Stimulated activated naive CD8-positive, alpha-beta T cell treated with anti-CD3 and anti-CD28 coated beads, Interleukin-15, amount 100 ng/mL, for 72 hours (primary cell): ENCODE measurements around the gene ADPRS.

Source experiments
- ATAC-seq: fragments of 150-1000 bp; cut with Tn5 transposase; 2 replicates; pipeline ENCODE4 v1.10.0; 2021; ENCODE audit warnings: mild to moderate bottlenecking, moderate library complexity
- DNase-seq, 2 donors: peaks; one replicate each; pipeline ENCODE4 v3.0.0; 2021 to 2022
- H3K27ac Mint-ChIP-seq, 2 donors: one replicate each; pipeline ENCODE4 v1.8.0; 2022; ENCODE audit warnings: mild to moderate bottlenecking in 2 of 2, mixed read lengths in 2 of 2, moderate library complexity in 2 of 2
- H3K27me3 Mint-ChIP-seq: one replicate; pipeline ENCODE4 v1.8.0; 2022; ENCODE audit warnings: mixed read lengths
- H3K4me1 Mint-ChIP-seq: one replicate; pipeline ENCODE4 v1.8.0; 2022; ENCODE audit warnings: mild to moderate bottlenecking, mixed read lengths
- H3K4me3 Mint-ChIP-seq, 2 donors: one replicate each; pipeline ENCODE4 v1.8.0; 2022; ENCODE audit warnings: mild to moderate bottlenecking in 2 of 2, mixed read lengths in 2 of 2, moderate library complexity in 1 of 2
- H3K9me3 Mint-ChIP-seq, 2 donors: one replicate each; pipeline ENCODE4 v1.8.0; 2022; ENCODE audit warnings: mixed read lengths in 2 of 2

The ADPRS gene

GRCh38 chr1:36095760-36096405 lies 7.2 kb downstream of the ADPRS start:
- ATAC-seq (no peak), DNase-seq (no peak)
- no peaks in the 10 kb centered on the region for H3K9me3 Mint-ChIP-seq
- no peak overlapping the region for H3K27ac Mint-ChIP-seq
- no peak overlapping the region for H3K4me3 Mint-ChIP-seq
- H3K27me3 Mint-ChIP-seq = no peaks in the 10 kb centered on the region
- peaks cover 39% of the 10 kb centered on the region for H3K4me1 Mint-ChIP-seq

GRCh38 chr1:36096500-36097432 lies 8.1 kb downstream of the ADPRS start:
- H3K27ac Mint-ChIP-seq = peak overlapping the region; percentile 7 to 83
- DNase-seq (no peak), ATAC-seq (peak; percentile 12)
- H3K4me3 Mint-ChIP-seq = no peak overlapping the region
- H3K9me3 Mint-ChIP-seq = no peaks in the 10 kb centered on the region
- H3K4me1 Mint-ChIP-seq = peaks cover 30% of the 10 kb centered on the region
- no peaks in the 10 kb centered on the region for H3K27me3 Mint-ChIP-seq

GRCh38 chr1:36097693-36098585 lies 9.2 kb downstream of the ADPRS start:
- Mint-ChIP-seq H3K27ac (peak overlapping the region in 1 of 2 donors; percentile 17), H3K9me3 (no peaks in the 10 kb centered on the region), H3K4me3 (no peak overlapping the region), H3K4me1 (peaks cover 19% of the 10 kb centered on the region), H3K27me3 (no peaks in the 10 kb centered on the region)
- ATAC-seq = peak; percentile 19
- no peak for DNase-seq

- H3K27ac Mint-ChIP-seq = no peak overlapping the region
Observed at GRCh38 chr1:36098650-36099365, 10.1 kb downstream of the ADPRS start.

GRCh38 chr1:36099681-36100341 lies 11.1 kb downstream of the ADPRS start:
- Mint-ChIP-seq H3K9me3 (no peaks in the 10 kb centered on the region), H3K4me1 (peaks cover 12% of the 10 kb centered on the region), H3K27me3 (no peaks in the 10 kb centered on the region), H3K4me3 (peak overlapping the region in 1 of 2 donors; percentile 26), H3K27ac (no peak overlapping the region)
- DNase-seq = peak; percentile 71 to 76
- peak; percentile 88 for ATAC-seq

More at GRCh38 chr1:36098650-36099365, 10.1 kb downstream of the ADPRS start:
- H3K9me3 Mint-ChIP-seq = no peaks in the 10 kb centered on the region
- peak; percentile 21 for ATAC-seq
- no peaks in the 10 kb centered on the region for H3K27me3 Mint-ChIP-seq
- H3K4me1 Mint-ChIP-seq = peaks cover 12% of the 10 kb centered on the region
- DNase-seq = no peak
- no peak overlapping the region for H3K4me3 Mint-ChIP-seq

- Mint-ChIP-seq H3K9me3 (no peaks in the 10 kb centered on the region), H3K4me1 (peaks cover 12% of the 10 kb centered on the region), H3K27ac (no peak overlapping the region), H3K4me3 (no peak overlapping the region), H3K27me3 (no peaks in the 10 kb centered on the region)
- no peak for DNase-seq
- no peak for ATAC-seq
Observed at GRCh38 chr1:36100376-36100775, 11.7 kb downstream of the ADPRS start.

GRCh38 chr1:36101546-36101945 lies 12.9 kb downstream of the ADPRS start:
- Mint-ChIP-seq H3K4me1 (peaks cover 23% of the 10 kb centered on the region), H3K27me3 (no peaks in the 10 kb centered on the region), H3K27ac (no peak overlapping the region), H3K4me3 (no peak overlapping the region), H3K9me3 (no peaks in the 10 kb centered on the region)
- ATAC-seq (no peak), DNase-seq (no peak)

- H3K27me3 Mint-ChIP-seq = no peaks in the 10 kb centered on the region
- no peak overlapping the region for H3K27ac Mint-ChIP-seq
- no peaks in the 10 kb centered on the region for H3K9me3 Mint-ChIP-seq
Observed at GRCh38 chr1:36106269-36106668, 17.6 kb downstream of the ADPRS start.

GRCh38 chr1:36107394-36107793 lies 18.7 kb downstream of the ADPRS start:
- Mint-ChIP-seq H3K4me1 (peaks cover 53% of the 10 kb centered on the region), H3K9me3 (no peaks in the 10 kb centered on the region), H3K27ac (peak overlapping the region in 1 of 2 donors; percentile 68), H3K27me3 (no peaks in the 10 kb centered on the region), H3K4me3 (no peak overlapping the region)
- ATAC-seq (no peak), DNase-seq (no peak)

More at GRCh38 chr1:36106269-36106668, 17.6 kb downstream of the ADPRS start:
- ATAC-seq (no peak), DNase-seq (no peak)
- Mint-ChIP-seq H3K4me1 (peaks cover 49% of the 10 kb centered on the region), H3K4me3 (no peak overlapping the region)

GRCh38 chr1:36108314-36108713 lies 19.6 kb downstream of the ADPRS start:
- no peak for ATAC-seq
- peak overlapping the region in 1 of 2 donors; percentile 56 for H3K4me3 Mint-ChIP-seq
- DNase-seq = no peak
- no peaks in the 10 kb centered on the region for H3K9me3 Mint-ChIP-seq
- H3K27me3 Mint-ChIP-seq = no peaks in the 10 kb centered on the region
- peaks cover 53% of the 10 kb centered on the region for H3K4me1 Mint-ChIP-seq
- H3K27ac Mint-ChIP-seq = peak overlapping the region; percentile 28 to 94

GRCh38 chr1:36109041-36109679 lies 20.5 kb downstream of the ADPRS start:
- Mint-ChIP-seq H3K9me3 (no peaks in the 10 kb centered on the region), H3K4me1 (peaks cover 53% of the 10 kb centered on the region), H3K4me3 (peak overlapping the region; percentile 34 to 56), H3K27me3 (no peaks in the 10 kb centered on the region), H3K27ac (peak overlapping the region; percentile 89 to 95)
- DNase-seq (peak; percentile 55 to 61), ATAC-seq (peak; percentile 96)

GRCh38 chr1:36111151-36111550 lies 22.5 kb downstream of the ADPRS start:
- H3K4me1 Mint-ChIP-seq = peaks cover 46% of the 10 kb centered on the region
- no peak for ATAC-seq
- no peaks in the 10 kb centered on the region for H3K27me3 Mint-ChIP-seq
- H3K27ac Mint-ChIP-seq = peak overlapping the region; percentile 43 to 69
- DNase-seq = no peak
- no peaks in the 10 kb centered on the region for H3K9me3 Mint-ChIP-seq
- peak overlapping the region in 1 of 2 donors; percentile 4 for H3K4me3 Mint-ChIP-seq

- peaks cover 34% of the 10 kb centered on the region for H3K4me1 Mint-ChIP-seq
- no peaks in the 10 kb centered on the region for H3K9me3 Mint-ChIP-seq
- ATAC-seq (no peak), DNase-seq (no peak)
- no peak overlapping the region for H3K4me3 Mint-ChIP-seq
- H3K27me3 Mint-ChIP-seq = no peaks in the 10 kb centered on the region
- peak overlapping the region; percentile 0 to 16 for H3K27ac Mint-ChIP-seq
Observed at GRCh38 chr1:36112823-36113222, 24.1 kb downstream of the ADPRS start.

- Mint-ChIP-seq H3K27me3 (no peaks in the 10 kb centered on the region), H3K27ac (no peak overlapping the region), H3K9me3 (no peaks in the 10 kb centered on the region), H3K4me1 (peaks cover 19% of the 10 kb centered on the region), H3K4me3 (no peak overlapping the region)
- no peak for DNase-seq
- no peak for ATAC-seq
Observed at GRCh38 chr1:36114371-36114770, 25.7 kb downstream of the ADPRS start.
